Activated CD8-positive, alpha-beta memory T cell treated with anti-CD3 and anti-CD28 coated beads, Interleukin-2, amount 50 U/mL, for 4 hours (primary cell): ENCODE data around the gene LRFN4.

ENCODE experiments used
- DNase-seq: peaks from one replicate; pipeline ENCODE4 v3.0.0-alpha.2; 2020

LRFN4 gene

DNA sequence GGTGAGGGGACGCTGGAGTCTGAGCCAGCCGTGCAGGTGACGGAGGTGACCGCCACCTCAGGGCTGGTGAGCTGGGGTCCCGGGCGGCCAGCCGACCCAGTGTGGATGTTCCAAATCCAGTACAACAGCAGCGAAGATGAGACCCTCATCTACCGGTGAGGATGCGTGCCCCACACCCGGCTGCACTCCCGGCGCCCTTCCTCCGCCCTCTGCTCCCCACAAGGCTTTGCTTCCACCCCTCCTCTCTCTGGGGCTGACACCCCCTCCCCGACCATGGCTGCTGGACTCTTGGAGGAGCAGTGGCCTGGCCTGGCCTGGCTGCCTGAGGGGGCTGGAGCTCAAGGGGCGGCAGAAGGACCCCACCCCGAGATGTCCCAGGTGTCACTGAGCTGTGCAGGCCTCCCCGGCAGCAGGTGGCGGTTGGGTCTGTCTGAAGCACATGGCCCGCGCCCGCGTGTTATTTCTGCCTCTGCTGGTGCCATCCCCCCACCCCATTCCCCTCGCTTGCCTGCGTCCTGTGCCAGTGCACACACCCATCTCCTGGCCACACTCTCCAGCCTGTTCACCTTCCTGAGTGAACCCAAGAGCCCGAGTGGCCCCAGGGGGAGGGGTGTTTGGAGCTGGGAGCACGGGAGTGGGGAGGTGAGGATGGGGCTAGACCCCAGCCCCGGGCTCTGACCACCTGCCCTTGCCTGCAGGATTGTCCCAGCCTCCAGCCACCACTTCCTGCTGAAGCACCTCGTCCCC, 2.2 kb downstream of the LRFN4 start:
- DNase-seq = no peak

DNA sequence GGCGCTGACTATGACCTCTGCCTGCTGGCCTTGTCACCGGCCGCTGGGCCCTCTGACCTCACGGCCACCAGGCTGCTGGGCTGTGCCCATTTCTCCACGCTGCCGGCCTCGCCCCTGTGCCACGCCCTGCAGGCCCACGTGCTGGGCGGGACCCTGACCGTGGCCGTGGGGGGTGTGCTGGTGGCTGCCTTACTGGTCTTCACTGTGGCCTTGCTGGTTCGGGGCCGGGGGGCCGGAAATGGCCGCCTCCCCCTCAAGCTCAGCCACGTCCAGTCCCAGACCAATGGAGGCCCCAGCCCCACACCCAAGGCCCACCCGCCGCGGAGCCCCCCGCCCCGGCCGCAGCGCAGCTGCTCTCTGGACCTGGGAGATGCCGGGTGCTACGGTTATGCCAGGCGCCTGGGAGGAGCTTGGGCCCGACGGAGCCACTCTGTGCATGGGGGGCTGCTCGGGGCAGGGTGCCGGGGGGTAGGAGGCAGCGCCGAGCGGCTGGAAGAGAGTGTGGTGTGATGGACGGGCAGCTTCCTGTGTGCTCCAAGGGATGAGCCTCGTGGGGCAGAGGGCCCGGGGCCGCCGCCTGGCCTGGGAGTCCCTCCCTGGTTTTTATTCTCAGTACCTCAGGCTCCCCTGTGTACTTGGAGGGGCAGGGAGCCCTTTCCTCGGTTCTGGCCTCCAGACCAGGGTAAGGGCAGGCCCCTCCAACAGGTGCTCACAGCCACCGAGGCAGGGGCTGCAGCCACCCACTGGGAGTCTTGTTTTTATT, 3.0 kb downstream of the LRFN4 start:
- DNase-seq = no peak

- DNase-seq = no peak
These were observed 3.6 kb downstream of the LRFN4 start for GRCh38 chr11:66860449-66860831.

GRCh38 chr11:66861038-66861773, 4.3 kb downstream of the LRFN4 start:
- no peak for DNase-seq

GRCh38 chr11:66861774-66862558, 5.1 kb downstream of the LRFN4 start:
- no peak for DNase-seq

- no peak for DNase-seq
These were observed 5.7 kb downstream of the LRFN4 start for GRCh38 chr11:66862559-66863037.

DNA sequence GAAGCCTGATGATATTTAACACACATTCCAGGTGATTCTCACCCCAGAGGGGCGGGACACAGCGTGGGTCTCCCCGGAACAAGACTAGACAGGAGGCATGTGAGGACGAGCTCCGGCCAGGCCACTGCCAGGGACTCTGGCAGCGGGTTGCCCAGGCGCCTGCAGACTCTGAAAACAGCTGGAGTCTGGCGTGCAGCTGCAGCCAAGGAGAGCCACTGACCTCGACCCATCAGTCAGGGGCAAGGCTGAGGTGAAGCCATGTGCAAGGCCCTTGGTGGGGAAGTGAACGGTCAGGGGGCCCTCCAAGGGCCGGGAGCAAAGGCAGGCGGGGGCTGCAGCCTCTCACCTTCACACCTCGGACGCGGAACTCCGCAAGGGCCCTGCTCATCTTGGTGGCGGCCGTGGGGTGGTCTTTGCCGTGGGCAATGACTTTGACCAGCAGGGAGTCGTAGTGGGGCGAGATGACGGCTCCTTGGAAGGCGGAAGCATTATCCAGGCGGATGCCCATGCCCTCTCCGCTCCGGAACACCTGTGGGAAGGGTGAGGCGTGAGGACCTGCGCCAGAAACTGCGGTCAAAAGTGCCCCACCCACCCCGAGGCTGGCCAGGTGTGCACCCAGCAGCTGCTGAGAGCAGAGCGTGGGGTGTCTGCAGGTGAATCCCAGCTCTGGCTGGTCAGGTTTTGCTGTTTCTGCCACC, 6.7 kb downstream of the LRFN4 start:
- no peak for DNase-seq

DNA sequence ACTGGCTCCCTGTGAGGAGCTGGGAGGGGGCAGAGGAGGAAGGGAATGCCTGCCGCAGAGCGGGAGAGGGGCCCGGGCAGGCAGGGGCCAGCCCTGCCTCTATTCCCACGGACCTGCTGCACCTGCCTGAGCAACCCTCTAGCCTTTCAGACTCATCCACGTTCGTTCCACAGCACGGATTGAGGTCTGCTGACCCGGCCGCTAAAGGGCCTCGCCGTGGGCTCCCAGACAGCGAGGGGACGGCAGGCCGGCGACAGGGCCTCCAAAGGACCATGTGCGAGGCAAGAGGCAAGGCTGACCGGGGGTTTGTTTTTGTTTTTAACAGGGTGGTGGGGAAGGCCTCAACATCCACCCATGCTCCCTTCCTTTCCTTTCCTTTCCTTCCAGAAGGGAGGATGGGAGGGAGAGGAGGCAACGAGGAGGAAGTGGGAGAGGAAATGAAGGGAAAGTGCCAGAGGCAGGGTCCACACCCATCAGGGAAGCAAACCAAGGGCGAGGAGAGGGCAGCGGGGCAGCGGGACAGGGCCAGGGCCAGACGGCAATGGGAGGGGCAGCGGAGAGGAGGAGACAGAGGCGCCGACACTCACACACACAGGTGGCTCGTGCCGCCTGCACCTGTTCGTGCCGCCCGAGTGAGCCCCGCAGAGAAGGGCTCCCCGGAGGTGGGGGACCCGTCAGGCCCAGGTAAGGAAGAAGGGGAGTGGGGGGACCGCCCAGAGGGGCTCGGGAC, 7.5 kb downstream of the LRFN4 start:
- no peak for DNase-seq

DNA sequence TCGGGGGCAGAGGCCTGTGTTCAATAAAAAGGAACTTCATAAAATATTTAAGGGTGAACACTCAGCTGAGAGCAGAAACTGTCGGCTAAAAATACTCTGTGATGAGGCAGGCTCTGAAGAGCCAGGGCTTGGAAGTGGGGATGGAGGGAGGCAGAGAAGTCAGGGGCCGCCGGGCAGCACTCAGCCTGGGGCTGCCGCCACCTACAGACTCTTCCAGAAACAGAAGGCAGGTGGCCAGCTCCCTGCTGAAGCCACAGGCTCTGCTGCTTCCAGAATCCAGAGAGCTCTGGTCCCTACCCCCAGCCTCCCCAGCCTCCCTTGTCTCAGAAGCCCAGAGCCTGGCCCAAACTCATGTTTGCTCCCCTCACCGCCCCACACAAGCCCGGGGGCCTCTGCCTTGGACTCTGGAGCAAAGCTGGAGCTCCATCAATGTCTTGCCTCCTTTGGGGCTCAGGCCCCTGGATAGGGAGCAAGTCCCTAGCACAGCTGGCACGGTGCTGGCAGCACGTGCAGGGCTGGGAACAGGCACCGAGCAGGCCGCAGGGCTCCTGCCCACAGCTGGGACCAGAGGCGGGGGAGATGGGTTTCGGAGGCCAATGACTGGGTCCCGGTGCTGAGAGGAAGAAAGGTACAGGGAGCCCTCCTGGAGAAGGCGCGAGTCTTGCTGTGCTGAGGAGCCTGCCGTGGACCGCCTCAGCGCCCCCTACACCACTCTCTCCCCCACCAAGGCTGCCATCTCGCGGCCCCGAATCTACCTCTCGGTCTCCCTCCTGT, 8.2 kb downstream of the LRFN4 start:
- no peak for DNase-seq

GRCh38 chr11:66866007-66866406, 9.1 kb downstream of the LRFN4 start:
- no peak for DNase-seq

DNA sequence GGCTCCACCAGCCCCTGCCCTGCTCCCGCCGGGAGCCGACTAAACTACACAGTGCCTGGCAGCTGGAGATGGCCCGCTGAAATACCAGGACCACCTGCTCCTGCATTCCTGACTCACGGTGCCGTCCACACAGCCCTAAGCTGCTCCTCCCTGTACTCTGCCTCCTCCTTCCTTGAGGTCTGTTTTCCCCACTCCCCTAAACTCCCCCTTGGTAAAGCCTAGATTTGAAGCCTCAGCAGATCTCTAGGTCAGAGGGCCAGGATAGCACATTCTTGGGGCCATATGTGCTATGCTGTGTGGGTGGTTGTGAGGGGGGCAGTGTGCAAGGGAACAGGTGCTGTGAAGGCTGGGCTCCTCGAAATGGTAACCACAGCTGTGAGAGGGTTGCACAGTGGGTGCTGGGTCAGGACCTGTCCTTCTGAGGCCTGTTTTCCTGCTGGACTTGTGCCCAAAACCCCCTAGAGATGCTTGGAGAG, 9.7 kb downstream of the LRFN4 start:
- no peak for DNase-seq

- no peak for DNase-seq
These were observed 10.7 kb downstream of the LRFN4 start for GRCh38 chr11:66867425-66868040.

GRCh38 chr11:66868082-66868725, 11.3 kb downstream of the LRFN4 start:
- DNase-seq = no peak

DNA sequence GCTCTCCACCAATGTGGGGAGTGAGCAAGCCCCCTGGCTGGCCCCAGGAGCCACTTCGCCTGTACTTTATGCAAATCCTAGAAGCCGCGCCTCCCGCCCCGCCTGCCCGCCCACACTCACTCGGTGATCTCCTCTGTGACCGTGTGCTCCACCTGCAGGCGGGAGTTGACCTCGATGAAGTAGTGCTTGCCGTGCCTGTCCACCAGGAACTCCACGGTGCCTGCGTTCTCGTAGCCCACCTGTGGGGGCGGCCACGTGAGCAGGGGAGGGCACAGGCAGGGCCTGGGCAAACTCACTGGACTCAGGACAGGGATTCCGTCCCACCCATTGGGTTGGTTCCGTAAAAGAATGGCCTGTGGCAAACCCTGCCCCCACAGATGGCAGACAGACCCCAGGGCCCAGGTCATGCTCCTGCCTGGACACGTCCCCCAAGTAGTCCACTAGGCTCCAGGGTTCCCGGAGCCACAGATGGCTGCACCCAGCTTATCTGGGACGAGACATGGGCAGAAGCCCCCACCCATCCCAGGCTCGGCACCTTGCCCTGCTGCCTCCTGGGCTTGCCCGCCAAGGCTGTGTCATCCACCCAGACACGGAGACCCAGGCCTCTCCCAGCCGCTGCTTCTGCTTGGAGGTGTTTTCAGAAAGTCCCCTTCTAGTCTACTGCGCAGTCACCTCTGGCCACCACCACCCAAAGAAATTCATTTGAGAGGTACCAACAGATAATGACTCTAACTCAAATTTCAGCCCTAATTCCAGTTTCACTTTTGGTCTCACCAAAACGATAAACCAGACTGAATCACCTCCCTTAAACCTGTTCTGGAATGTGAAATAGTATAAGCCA, 12.1 kb downstream of the LRFN4 start:
- DNase-seq = peak; percentile 80

- DNase-seq = no peak
These were observed 12.7 kb downstream of the LRFN4 start for GRCh38 chr11:66869567-66869870.

DNA sequence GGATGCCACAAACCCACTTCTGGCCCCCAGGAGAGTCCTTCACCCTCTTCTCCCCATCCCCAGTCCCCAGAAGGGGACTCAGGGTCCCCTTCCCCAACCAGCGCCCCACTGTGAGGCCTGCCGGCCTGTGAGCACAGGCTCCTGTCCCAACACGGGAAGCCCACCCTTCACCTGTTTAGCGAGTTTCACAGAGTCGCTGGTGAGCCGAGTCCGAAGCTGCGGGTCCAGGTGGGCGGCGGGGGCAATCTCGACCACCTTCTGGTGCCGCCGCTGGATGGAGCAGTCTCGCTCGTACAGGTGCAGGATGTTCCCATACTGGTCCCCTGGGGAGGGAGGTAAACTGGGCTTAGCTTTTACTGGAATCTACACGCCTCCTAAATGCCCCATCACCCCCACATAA, 13.3 kb downstream of the LRFN4 start:
- no peak for DNase-seq

GRCh38 chr11:66870616-66871520, 14.0 kb downstream of the LRFN4 start:
- DNase-seq = no peak

DNA sequence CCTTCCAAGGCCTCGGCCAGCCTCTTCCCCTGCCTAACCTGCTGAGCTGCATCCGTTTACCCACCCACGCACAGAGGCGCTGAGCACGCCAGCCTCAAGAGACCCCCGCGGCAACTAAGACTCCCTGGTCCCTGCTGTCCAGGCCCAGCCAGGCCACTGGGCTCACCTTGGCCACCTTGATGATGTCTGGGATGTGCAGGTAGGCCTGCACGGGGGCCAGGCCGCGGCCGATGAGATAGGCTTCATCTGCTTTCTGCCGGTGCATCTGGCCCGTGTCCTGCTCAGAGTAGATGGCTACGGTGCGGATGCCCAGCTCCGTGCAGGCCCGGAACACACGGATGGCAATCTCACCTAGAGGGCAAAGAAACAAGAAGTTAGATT, 14.6 kb downstream of the LRFN4 start:
- no peak for DNase-seq
